Measurements from ENCODE around the gene PTHLH.

- no peak for TF ChIP-seq CTCF (IDR thresholded peaks at IDR 0.05; ENCODE audit: extremely low read depth in 1 of 2, insufficient read depth in 1 of 2, low read depth in 1 of 2, low read length in 2 of 2)
- TF ChIP-seq MAX (IDR thresholded peaks at IDR 0.05; ENCODE audit: insufficient read depth, insufficient read length), result no peak
- no peak for TF ChIP-seq POLR2A (IDR thresholded peaks at IDR 0.05; ENCODE audit: low read depth, low read length)
- no peak for TF ChIP-seq FOS (IDR thresholded peaks at IDR 0.05; ENCODE audit: borderline replicate concordance, insufficient read depth, low read length)
- TF ChIP-seq POLR2AphosphoS5 (IDR thresholded peaks at IDR 0.05; ENCODE audit: insufficient read depth, low read depth, low read length), result no peak
Observed at GRCh38 chr12:28012333-28012918, 39.9 kb upstream of the PTHLH start.
